Prostate gland (tissue), 2 donors: ENCODE measurements around the gene LPCAT3. TPM values are rescaled to one million over a fixed set of nuclear protein-coding genes. Genes with fewer than 3 reads are reported as not detected.

Experiments used
- DNase-seq: peaks from one replicate; pipeline ENCODE4 v3.0.0-alpha.2; 2019; ENCODE audit warnings: low spot score
- H3K27ac ChIP-seq, 2 donors: fragments of 200-600 bp; sonication (generic); 2 replicates each; pipeline ENCODE4 v1.5.1; 2017 to 2019
- H3K27me3 ChIP-seq: fragments of 200-600 bp; sonication (generic); replicated peaks from 2 replicates; pipeline ENCODE4 v1.5.1; 2019; ENCODE audit not compliant: insufficient read depth
- H3K36me3 ChIP-seq, 2 donors: fragments of 200-600 bp; sonication (generic); 1 replicate in 1 of 2; 2 replicates in 1 of 2; pipeline versions ENCODE4 v1.5.1 to v1.8.1; 2017 to 2019
- H3K4me1 ChIP-seq: fragments of 200-600 bp; sonication (generic); replicated peaks from 2 replicates; pipeline ENCODE4 v1.5.1; 2019
- H3K4me3 ChIP-seq, 2 donors: fragments of 200-600 bp; sonication (generic); 2 replicates each; pipeline ENCODE4 v1.5.1; 2017 to 2019
- H3K9me3 ChIP-seq: fragments of 200-600 bp; sonication (generic); 2 replicates; pipeline ENCODE4 v1.5.1; 2017
- POLR2A ChIP-seq: fragments of 450-650 bp; IDR thresholded peaks from one replicate; pipeline ENCODE4 v1.6.1; 2016; ENCODE audit warnings: antibody characterized with exemption, mild to moderate bottlenecking
- POLR2AphosphoS5 ChIP-seq: sonication (generic); formaldehyde crosslinking; IDR thresholded peaks from one replicate; pipeline ENCODE4 v1.6.1; 2017; ENCODE audit warnings: antibody characterized with exemption
- WGBS: methylation state at CpG from one replicate; pipeline ENCODE4 v1.1.5; 2018; 5-methylcytosine and 5-hydroxymethylcytosine counted together
- intact Hi-C: fragments of 100-400 bp; cut with DNase I; formaldehyde crosslinking; loops from one replicate; pipeline ENCODE4 v1.14.2; 2022
- microRNA counts, 2 donors: library from miRNA; unstranded; fragments of <30 nt; microRNA quantifications; one replicate each; lab custom pipeline; 2016 to 2017
- microRNA-seq: library from miRNA; unstranded; fragments of <30 nt; microRNA quantifications from one replicate; pipeline ENCODE4, GENCODE V29; 2016
- small RNA-seq, 2 donors: library from RNA; depleted of rRNA; stranded (forward); fragments of <200 nt; gene quantifications; one replicate each; pipeline ENCODE3, GENCODE V24; 2016
- total RNA-seq, 2 donors: library from RNA; depleted of rRNA; stranded (reverse); fragments of >200 nt; gene quantifications; one replicate each; pipeline ENCODE4 v1.1.0, GENCODE V29; 2016
- TF ChIP-seq, protein P1 (sequence below), 4 experiments: fragments of 200-600 bp in 2 of 4; fragments of 450-650 bp in 2 of 4; sonication (generic) in 2 of 4; IDR thresholded peaks; 1 replicate in 3 of 4; 2 replicates in 1 of 4; pipeline ENCODE4 v1.5.1; 2016 to 2019; ENCODE audit warnings: antibody characterized with exemption in 4 of 4, mild to moderate bottlenecking in 2 of 4, moderate library complexity in 2 of 4

Gene LPCAT3
- total RNA-seq, 2 donors from 2014 or later = 59.9 to 86.9 TPM

DNA sequence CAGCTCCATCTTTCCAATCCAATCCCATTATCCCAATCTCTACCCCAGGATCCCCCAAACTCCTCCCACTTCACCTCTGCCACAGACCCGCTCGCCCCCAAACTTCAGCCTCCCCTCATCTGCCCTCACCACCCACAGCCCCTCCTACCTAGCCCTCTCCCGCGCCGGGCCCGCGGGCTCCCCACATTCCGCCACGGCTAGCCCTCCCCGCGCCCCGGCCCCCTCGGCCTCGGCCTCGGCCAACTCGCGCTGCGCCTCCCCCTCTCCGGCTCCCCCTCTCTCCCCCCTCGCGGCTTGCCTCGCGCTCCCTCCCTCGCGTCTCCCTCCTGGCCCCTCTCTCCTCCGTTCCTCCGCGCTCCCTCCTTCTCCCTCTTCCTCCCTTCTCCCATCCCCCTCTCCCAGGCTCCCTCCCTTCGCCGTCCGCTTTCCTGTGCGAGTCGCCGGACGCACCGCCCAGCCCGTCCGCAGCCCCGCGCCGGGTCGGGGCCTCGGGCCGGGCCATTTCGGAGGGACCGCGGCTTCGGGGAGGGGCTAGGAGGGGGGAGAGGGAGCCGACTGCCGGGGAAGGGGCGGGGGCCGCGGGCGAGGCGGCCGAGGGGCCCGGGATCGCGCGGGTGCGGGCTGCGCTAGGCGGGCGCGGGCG is 90.8 kb downstream of the LPCAT3 start, which contains the start of gene ATN1:
ATN1 (plus strand) TSS at position 581 of the 643 bp plus-strand sequence. CDS start 6,043 bp downstream, outside the sequence.
- Histone ChIP-seq H3K36me3 (no peaks in the 10 kb centered on the region), H3K9me3 (no peaks in the 10 kb centered on the region), H3K4me1 (peaks cover 22% of the 10 kb centered on the region), H3K4me3 (peak within 1 kb of the TSS; percentile 92 to 95), H3K27ac (peak within 1 kb of the TSS; percentile 94 to 98), H3K27me3 (no peaks in the 10 kb centered on the region)
- TF ChIP-seq POLR2AphosphoS5 (peak; percentile 59), POLR2A (peak; percentile 62)
- TF ChIP-seq, protein P1, sequence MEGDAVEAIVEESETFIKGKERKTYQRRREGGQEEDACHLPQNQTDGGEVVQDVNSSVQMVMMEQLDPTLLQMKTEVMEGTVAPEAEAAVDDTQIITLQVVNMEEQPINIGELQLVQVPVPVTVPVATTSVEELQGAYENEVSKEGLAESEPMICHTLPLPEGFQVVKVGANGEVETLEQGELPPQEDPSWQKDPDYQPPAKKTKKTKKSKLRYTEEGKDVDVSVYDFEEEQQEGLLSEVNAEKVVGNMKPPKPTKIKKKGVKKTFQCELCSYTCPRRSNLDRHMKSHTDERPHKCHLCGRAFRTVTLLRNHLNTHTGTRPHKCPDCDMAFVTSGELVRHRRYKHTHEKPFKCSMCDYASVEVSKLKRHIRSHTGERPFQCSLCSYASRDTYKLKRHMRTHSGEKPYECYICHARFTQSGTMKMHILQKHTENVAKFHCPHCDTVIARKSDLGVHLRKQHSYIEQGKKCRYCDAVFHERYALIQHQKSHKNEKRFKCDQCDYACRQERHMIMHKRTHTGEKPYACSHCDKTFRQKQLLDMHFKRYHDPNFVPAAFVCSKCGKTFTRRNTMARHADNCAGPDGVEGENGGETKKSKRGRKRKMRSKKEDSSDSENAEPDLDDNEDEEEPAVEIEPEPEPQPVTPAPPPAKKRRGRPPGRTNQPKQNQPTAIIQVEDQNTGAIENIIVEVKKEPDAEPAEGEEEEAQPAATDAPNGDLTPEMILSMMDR (IDR thresholded peaks at IDR 0.05) = no peak
- DNase-seq = peak; percentile 74
- intact Hi-C loops = no loop called here
- WGBS = 1% methylated on average over 63 of the region's 66 CpGs

MicroRNA genes within 50 kb of the gene (microRNA counts, 767-probe panel; counts per million panel counts)
- 3,028 to 3,229 counts per million in 2 donors for microRNA hsa-miR-141-3p (lab: Ali Mortazavi, UCI)
- 5,810 to 5,817 counts per million in 2 donors for microRNA hsa-miR-200c-3p (lab: Ali Mortazavi, UCI)

Small RNA genes lying within 50 kb of the gene (microRNA-seq; reads per million reads assigned to microRNA genes)
- gene MIR141 (429 reads per million, percentile 84 among the genes with 10 or more reads in this experiment), gene MIR200C (35,732 reads per million, percentile 98 among the genes with 10 or more reads in this experiment)

Small RNA genes lying within 50 kb of the gene (small RNA-seq; reads per million reads assigned to genes)
- gene AC006512.1 (0 reads per million in 2 donors), gene MIR141 (317 to 387 reads per million in 2 donors), gene MIR200C (255 to 438 reads per million in 2 donors), gene RNU7-1 (0 reads per million in 2 donors), gene SCARNA12 (0.10 to 0.28 reads per million in 2 donors)

Other genes starting within 250 kb of the LPCAT3 start
- gene LAG3, start 246.0 kb downstream of the LPCAT3 start, total RNA-seq = 10 to 100 TPM in 1 of 2 donors, under 1 TPM in 1; 0.73 to 13.1 TPM
- gene CD4, start 228.9 kb downstream of the LPCAT3 start, total RNA-seq = 1 to 10 TPM; 1.6 to 8.6 TPM
- gene GPR162, start 196.7 kb downstream of the LPCAT3 start, total RNA-seq = 1 to 10 TPM; 4.3 to 4.4 TPM
- 10 to 100 TPM; 25.7 to 28.8 TPM for gene P3H3, start 190.1 kb downstream of the LPCAT3 start, total RNA-seq
- 1 to 10 TPM; 2.3 to 2.4 TPM for gene GNB3, start 177.6 kb downstream of the LPCAT3 start, total RNA-seq
- gene CDCA3, start 167.2 kb downstream of the LPCAT3 start, total RNA-seq = 10 to 100 TPM in 1 of 2 donors, 1 to 10 TPM in 1; 1.7 to 16.2 TPM
- gene USP5, start 166.3 kb downstream of the LPCAT3 start, total RNA-seq = 10 to 100 TPM; 58.3 to 84.1 TPM
- 100 to 1,000 TPM; 404 to 443 TPM for gene TPI1, start 150.9 kb downstream of the LPCAT3 start, total RNA-seq
- gene SPSB2, start 145.2 kb downstream of the LPCAT3 start, total RNA-seq = 10 to 100 TPM; 12.7 to 23.5 TPM
- 10 to 100 TPM; 15.9 to 25.3 TPM for gene LRRC23, start 113.7 kb downstream of the LPCAT3 start, total RNA-seq
- 10 to 100 TPM in 1 of 2 donors, 1 to 10 TPM in 1; 6.9 to 13.0 TPM for gene ENO2, start 103.9 kb downstream of the LPCAT3 start, total RNA-seq
- gene ATN1, start 90.5 kb downstream of the LPCAT3 start, total RNA-seq = 100 to 1,000 TPM in 1 of 2 donors, 10 to 100 TPM in 1; 93.0 to 129 TPM
- not detected for gene RNU7-1, start 74.7 kb downstream of the LPCAT3 start, total RNA-seq
- gene C12orf57, start 74.5 kb downstream of the LPCAT3 start, total RNA-seq = 100 to 1,000 TPM; 352 to 711 TPM
- 10 to 100 TPM; 30.6 to 43.2 TPM for gene PTPN6, start 67.1 kb downstream of the LPCAT3 start, total RNA-seq
- 100 to 1,000 TPM; 177 to 230 TPM for gene PHB2, start 47.8 kb downstream of the LPCAT3 start, total RNA-seq
- gene EMG1, start 47.6 kb downstream of the LPCAT3 start, total RNA-seq = 10 to 100 TPM; 37.7 to 46.3 TPM
- 100 to 1,000 TPM in 1 of 2 donors, 10 to 100 TPM in 1; 52.7 to 176 TPM for gene C1S, start 42.2 kb upstream of the LPCAT3 start, total RNA-seq
- 100 to 1,000 TPM; 104 to 261 TPM for gene C1R, start 74.0 kb upstream of the LPCAT3 start, total RNA-seq
- gene C1RL, start 90.7 kb upstream of the LPCAT3 start, total RNA-seq = 10 to 100 TPM; 48.2 to 86.2 TPM
- 1 to 10 TPM; 2.4 to 3.5 TPM for gene RBP5, start 110.4 kb upstream of the LPCAT3 start, total RNA-seq
- 10 to 100 TPM in 1 of 2 donors, 1 to 10 TPM in 1; 7.7 to 45.7 TPM for gene CLSTN3, start 111.9 kb upstream of the LPCAT3 start, total RNA-seq
- gene PEX5, start 171.2 kb upstream of the LPCAT3 start, total RNA-seq = 10 to 100 TPM; 26.2 to 78.6 TPM